ENCODE data around the gene POLR3F. TPM values are rescaled to one million over a fixed set of nuclear protein-coding genes. Genes with fewer than 3 reads are reported as not detected.

Gene POLR3F
- polyA plus RNA-seq, 1 donor from 2014 or later: 47.3 TPM

GRCh38 chr20:18443886-18444285, 23.3 kb upstream of the POLR3F start:
- H3F3A ChIP-seq (ENCODE audit: insufficient read depth, low read length, poor library complexity, severe bottlenecking): no peaks in the 10 kb centered on the region
- no peaks in the 10 kb centered on the region for H3K9me2 ChIP-seq (ENCODE audit: insufficient read depth, low read length)
- TF ChIP-seq RAD21 (conservative IDR thresholded peaks at IDR 0.05) (no peak), TAF1 (IDR thresholded peaks at IDR 0.05; ENCODE audit: low read depth) (no peak), SMC3 (conservative IDR thresholded peaks at IDR 0.05; ENCODE audit: poor library complexity) (no peak), REST (IDR thresholded peaks at IDR 0.05; ENCODE audit: borderline replicate concordance) (no peak)

GRCh38 chr20:18456600-18456999, 10.6 kb upstream of the POLR3F start:
- H2AFZ ChIP-seq (ENCODE audit: low read depth, low read length): no peak overlapping the region
- H3K4me3 ChIP-seq (ENCODE audit: low read length): no peak overlapping the region
- no peaks in the 10 kb centered on the region for H3K9me2 ChIP-seq (ENCODE audit: insufficient read depth, low read length)

More at GRCh38 chr20:18443886-18444285, 23.3 kb upstream of the POLR3F start:
- no peak overlapping the region for H3K4me3 ChIP-seq (ENCODE audit: low read length)
- H2AFZ ChIP-seq (ENCODE audit: low read depth, low read length): no peak overlapping the region
- H4K20me1 ChIP-seq (ENCODE audit: insufficient read depth): no peaks in the 10 kb centered on the region
- H3K27me3 ChIP-seq (ENCODE audit: insufficient read depth, low read depth, low read length): no peaks in the 10 kb centered on the region
- H3K79me2 ChIP-seq (replicated peaks; ENCODE audit: insufficient read depth, low read length): no peaks in the 10 kb centered on the region
- H3K9me3 ChIP-seq (ENCODE audit: low read length): no peaks in the 10 kb centered on the region
- H3K27ac ChIP-seq (ENCODE audit: low read length): no peak overlapping the region
- no peaks in the 10 kb centered on the region for H3K36me3 ChIP-seq (ENCODE audit: insufficient read depth, low read length)
- no peak overlapping the region for H3K9ac ChIP-seq (ENCODE audit: low read length)
- H3K4me2 ChIP-seq (ENCODE audit: low read length): no peak overlapping the region

More at GRCh38 chr20:18456600-18456999, 10.6 kb upstream of the POLR3F start:
- Histone ChIP-seq H3F3A (ENCODE audit: insufficient read depth, low read length, poor library complexity, severe bottlenecking) (no peaks in the 10 kb centered on the region), H4K20me1 (ENCODE audit: insufficient read depth) (no peaks in the 10 kb centered on the region), H3K36me3 (ENCODE audit: insufficient read depth, low read length) (no peaks in the 10 kb centered on the region), H3K4me2 (ENCODE audit: low read length) (no peak overlapping the region), H3K9me3 (ENCODE audit: low read length) (no peaks in the 10 kb centered on the region), H3K9ac (ENCODE audit: low read length) (no peak overlapping the region), H3K79me2 (replicated peaks; ENCODE audit: insufficient read depth, low read length) (no peaks in the 10 kb centered on the region), H3K27ac (ENCODE audit: low read length) (no peak overlapping the region), H3K27me3 (ENCODE audit: insufficient read depth, low read depth, low read length) (no peaks in the 10 kb centered on the region)
- no peak for TF ChIP-seq REST (IDR thresholded peaks at IDR 0.05; ENCODE audit: borderline replicate concordance)
- TF ChIP-seq TAF1 (IDR thresholded peaks at IDR 0.05; ENCODE audit: low read depth): no peak
- no peak for TF ChIP-seq MXI1 (conservative IDR thresholded peaks at IDR 0.05; ENCODE audit: poor library complexity, severe bottlenecking)
- TF ChIP-seq CTCF (IDR thresholded peaks at IDR 0.05; ENCODE audit: poor library complexity, severe bottlenecking): no peak
- TF ChIP-seq EZH2 (IDR thresholded peaks at IDR 0.05; ENCODE audit: borderline replicate concordance, insufficient read depth, low read length, poor library complexity, severe bottlenecking): no peak
- TF ChIP-seq POLR2AphosphoS5 (IDR thresholded peaks at IDR 0.05): no peak
- TF ChIP-seq EP300 (conservative IDR thresholded peaks at IDR 0.05; ENCODE audit: poor library complexity, severe bottlenecking): no peak
- TF ChIP-seq SMC3 (conservative IDR thresholded peaks at IDR 0.05; ENCODE audit: poor library complexity): no peak
- TF ChIP-seq RAD21 (conservative IDR thresholded peaks at IDR 0.05): no peak

All from neural cell (in vitro differentiated cells).